Prostate gland (tissue), 2 donors: Measurements from ENCODE around the gene NCOR1. TPM values are rescaled to one million over a fixed set of nuclear protein-coding genes. Genes with fewer than 3 reads are reported as not detected.

ENCODE experiments used
- DNase-seq: peaks from one replicate; pipeline ENCODE4 v3.0.0-alpha.2; 2019; ENCODE audit warnings: low spot score
- H3K27ac ChIP-seq, 2 donors: fragments of 200-600 bp; sonication (generic); 2 replicates each; pipeline ENCODE4 v1.5.1; 2017 to 2019
- H3K27me3 ChIP-seq: fragments of 200-600 bp; sonication (generic); replicated peaks from 2 replicates; pipeline ENCODE4 v1.5.1; 2019; ENCODE audit not compliant: insufficient read depth
- H3K36me3 ChIP-seq, 2 donors: fragments of 200-600 bp; sonication (generic); 1 replicate in 1 of 2; 2 replicates in 1 of 2; pipeline versions ENCODE4 v1.5.1 to v1.8.1; 2017 to 2019
- H3K4me1 ChIP-seq: fragments of 200-600 bp; sonication (generic); replicated peaks from 2 replicates; pipeline ENCODE4 v1.5.1; 2019
- H3K4me3 ChIP-seq, 2 donors: fragments of 200-600 bp; sonication (generic); 2 replicates each; pipeline ENCODE4 v1.5.1; 2017 to 2019
- H3K9me3 ChIP-seq: fragments of 200-600 bp; sonication (generic); 2 replicates; pipeline ENCODE4 v1.5.1; 2017
- POLR2A ChIP-seq: fragments of 450-650 bp; IDR thresholded peaks from one replicate; pipeline ENCODE4 v1.6.1; 2016; ENCODE audit warnings: antibody characterized with exemption, mild to moderate bottlenecking
- POLR2AphosphoS5 ChIP-seq: sonication (generic); formaldehyde crosslinking; IDR thresholded peaks from one replicate; pipeline ENCODE4 v1.6.1; 2017; ENCODE audit warnings: antibody characterized with exemption
- WGBS: methylation state at CpG from one replicate; pipeline ENCODE4 v1.1.5; 2018; 5-methylcytosine and 5-hydroxymethylcytosine counted together
- intact Hi-C: fragments of 100-400 bp; cut with DNase I; formaldehyde crosslinking; loops from one replicate; pipeline ENCODE4 v1.14.2; 2022
- total RNA-seq, 2 donors: library from RNA; depleted of rRNA; stranded (reverse); fragments of >200 nt; gene quantifications; one replicate each; pipeline ENCODE4 v1.1.0, GENCODE V29; 2016
- TF ChIP-seq, protein P1 (sequence below), 4 experiments: fragments of 200-600 bp in 2 of 4; fragments of 450-650 bp in 2 of 4; sonication (generic) in 2 of 4; IDR thresholded peaks; 1 replicate in 3 of 4; 2 replicates in 1 of 4; pipeline ENCODE4 v1.5.1; 2016 to 2019; ENCODE audit warnings: antibody characterized with exemption in 4 of 4, mild to moderate bottlenecking in 2 of 4, moderate library complexity in 2 of 4

Gene NCOR1
- total RNA-seq, 2 donors from 2014 or later, result 123 to 209 TPM

GRCh38 chr17:16108386-16108785 is 106.9 kb downstream of the NCOR1 start:
- Histone ChIP-seq H3K4me3 (no peak overlapping the region), H3K4me1 (no peaks in the 10 kb centered on the region), H3K9me3 (no peaks in the 10 kb centered on the region), H3K36me3 (peaks cover 0 to 3% of the 10 kb centered on the region in 2 donors), H3K27ac (peak overlapping the region; percentile 12 to 37), H3K27me3 (no peaks in the 10 kb centered on the region)
- 61% methylated on average over 1 of the region's 1 CpG for WGBS
- DNase-seq, result peak; percentile 29
- intact Hi-C loops, result no loop called here
- TF ChIP-seq, protein P1, sequence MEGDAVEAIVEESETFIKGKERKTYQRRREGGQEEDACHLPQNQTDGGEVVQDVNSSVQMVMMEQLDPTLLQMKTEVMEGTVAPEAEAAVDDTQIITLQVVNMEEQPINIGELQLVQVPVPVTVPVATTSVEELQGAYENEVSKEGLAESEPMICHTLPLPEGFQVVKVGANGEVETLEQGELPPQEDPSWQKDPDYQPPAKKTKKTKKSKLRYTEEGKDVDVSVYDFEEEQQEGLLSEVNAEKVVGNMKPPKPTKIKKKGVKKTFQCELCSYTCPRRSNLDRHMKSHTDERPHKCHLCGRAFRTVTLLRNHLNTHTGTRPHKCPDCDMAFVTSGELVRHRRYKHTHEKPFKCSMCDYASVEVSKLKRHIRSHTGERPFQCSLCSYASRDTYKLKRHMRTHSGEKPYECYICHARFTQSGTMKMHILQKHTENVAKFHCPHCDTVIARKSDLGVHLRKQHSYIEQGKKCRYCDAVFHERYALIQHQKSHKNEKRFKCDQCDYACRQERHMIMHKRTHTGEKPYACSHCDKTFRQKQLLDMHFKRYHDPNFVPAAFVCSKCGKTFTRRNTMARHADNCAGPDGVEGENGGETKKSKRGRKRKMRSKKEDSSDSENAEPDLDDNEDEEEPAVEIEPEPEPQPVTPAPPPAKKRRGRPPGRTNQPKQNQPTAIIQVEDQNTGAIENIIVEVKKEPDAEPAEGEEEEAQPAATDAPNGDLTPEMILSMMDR (IDR thresholded peaks at IDR 0.05), result no peak
- TF ChIP-seq POLR2A, result no peak
- peak; percentile 83 for TF ChIP-seq POLR2AphosphoS5

DNA sequence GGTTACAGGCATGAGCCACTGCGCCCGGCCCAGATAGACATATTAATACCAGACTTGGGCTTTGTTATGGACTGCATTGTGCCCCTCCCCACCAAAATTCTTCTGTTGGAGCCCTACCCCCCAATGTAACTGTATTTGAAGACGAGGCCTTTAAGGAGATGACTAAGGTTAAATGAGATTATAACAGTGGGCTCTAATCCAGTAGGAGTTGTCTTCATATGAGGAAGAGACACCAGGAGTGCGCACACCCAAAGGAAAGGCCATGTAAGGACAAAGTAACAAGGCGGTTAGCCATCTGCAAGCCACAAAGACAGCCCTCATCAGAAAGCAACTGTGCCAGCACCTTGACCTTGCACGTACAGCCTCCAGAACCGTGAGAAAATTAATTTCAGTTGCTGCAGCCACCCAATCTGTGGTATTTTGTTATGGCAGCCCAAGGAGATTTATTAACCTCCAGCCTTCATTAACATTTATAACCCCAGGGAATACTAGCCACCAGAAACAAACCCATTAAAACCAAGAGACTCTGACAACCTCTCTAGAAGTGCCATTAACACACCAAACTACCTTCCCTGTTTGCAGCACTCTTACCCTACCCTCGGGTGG is 108.1 kb downstream of the NCOR1 start:
- Histone ChIP-seq H3K27me3 (no peaks in the 10 kb centered on the region), H3K36me3 (peaks cover 0 to 3% of the 10 kb centered on the region in 2 donors), H3K9me3 (no peaks in the 10 kb centered on the region), H3K4me1 (no peaks in the 10 kb centered on the region), H3K27ac (no peak overlapping the region), H3K4me3 (no peak overlapping the region)
- DNase-seq, result no peak
- WGBS, result 90% methylated on average over 8 of the region's 8 CpGs
- TF ChIP-seq POLR2A (no peak), POLR2AphosphoS5 (no peak)
- TF ChIP-seq, protein P1 (IDR thresholded peaks at IDR 0.05), result no peak
- intact Hi-C loops, result no loop called here

DNA sequence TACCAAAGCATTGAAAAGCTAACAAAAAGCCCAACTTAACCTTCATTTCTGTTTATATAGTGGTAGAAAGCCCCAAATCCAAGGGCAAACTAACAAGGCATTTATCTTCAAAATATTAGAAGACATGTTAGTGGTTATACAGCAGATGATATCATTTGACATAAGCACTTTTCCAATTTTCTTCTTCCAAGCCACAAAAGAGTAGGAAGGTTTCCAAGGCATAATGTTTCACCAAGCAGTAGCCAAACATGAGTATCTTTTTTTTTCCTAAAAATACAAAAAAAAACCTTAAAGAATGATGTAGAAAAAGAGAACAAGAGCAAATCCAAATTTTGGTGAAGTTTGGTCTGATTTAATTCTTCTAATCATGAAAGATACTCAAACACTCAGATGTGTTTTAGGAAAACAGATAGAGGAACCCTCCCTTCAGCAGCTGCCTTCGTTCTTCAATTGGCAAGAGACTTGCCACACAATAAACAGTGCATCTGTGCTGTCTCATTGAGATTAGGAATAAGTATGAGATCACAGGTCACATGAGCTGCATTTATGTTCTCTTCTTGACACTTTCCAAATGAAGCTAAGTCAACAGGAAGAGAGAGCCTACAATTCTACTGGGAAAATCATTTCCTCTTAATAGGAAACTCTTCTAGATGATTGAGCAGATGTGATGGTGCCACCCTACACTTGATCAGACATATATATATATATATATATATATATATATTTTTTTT is 109.0 kb downstream of the NCOR1 start:
- Histone ChIP-seq H3K36me3 (peaks cover 0 to 3% of the 10 kb centered on the region in 2 donors), H3K27me3 (no peaks in the 10 kb centered on the region), H3K27ac (peak overlapping the region in 1 of 2 donors; percentile 18)

DNA sequence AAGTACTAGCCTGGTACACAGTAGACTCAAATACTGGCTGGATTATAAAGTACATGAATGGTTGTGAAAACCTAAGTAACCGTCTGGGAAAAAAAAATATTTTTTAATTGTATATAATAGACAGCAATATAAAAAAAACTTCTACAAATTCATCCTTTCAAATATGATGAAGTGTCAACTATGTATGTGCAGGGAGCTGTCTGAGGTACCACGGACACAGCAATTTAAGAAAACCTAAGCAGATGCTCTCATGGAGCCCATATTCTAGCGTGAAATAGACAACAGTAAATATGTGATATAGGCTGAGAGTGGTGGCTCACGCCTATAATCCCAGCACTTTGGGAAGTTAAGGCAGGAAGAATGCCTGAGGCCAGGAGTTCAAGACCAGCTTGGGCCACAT is 111.1 kb downstream of the NCOR1 start:
- Histone ChIP-seq H3K27ac (no peak overlapping the region), H3K27me3 (no peaks in the 10 kb centered on the region), H3K4me1 (no peaks in the 10 kb centered on the region), H3K4me3 (no peak overlapping the region), H3K9me3 (no peaks in the 10 kb centered on the region), H3K36me3 (peaks cover 0 to 3% of the 10 kb centered on the region in 2 donors)
- TF ChIP-seq POLR2A, result no peak
- TF ChIP-seq, protein P1 (IDR thresholded peaks at IDR 0.05), result no peak
- TF ChIP-seq POLR2AphosphoS5, result no peak
- intact Hi-C loops, result no loop called here
- WGBS, result 83% methylated on average over 4 of the region's 4 CpGs
- DNase-seq, result no peak

More for the DNA sequence above, 109.0 kb downstream of the NCOR1 start:
- Histone ChIP-seq H3K4me3 (no peak overlapping the region), H3K9me3 (no peaks in the 10 kb centered on the region), H3K4me1 (no peaks in the 10 kb centered on the region)
- DNase-seq, result no peak
- intact Hi-C loops, result no loop called here
- 47% methylated on average over 1 of the region's 1 CpG for WGBS
- TF ChIP-seq, protein P1 (IDR thresholded peaks at IDR 0.05), result no peak
- peak; percentile 16 for TF ChIP-seq POLR2AphosphoS5
- no peak for TF ChIP-seq POLR2A

GRCh38 chr17:16101440-16101839 is 113.9 kb downstream of the NCOR1 start:
- peaks cover 0 to 6% of the 10 kb centered on the region in 2 donors for H3K36me3 ChIP-seq
- intact Hi-C loops, result no loop called here
- no peaks in the 10 kb centered on the region for H3K4me1 ChIP-seq
- 94% methylated on average over 6 of the region's 6 CpGs for WGBS
- H3K4me3 ChIP-seq, result no peak overlapping the region
- DNase-seq, result no peak
- H3K9me3 ChIP-seq, result no peaks in the 10 kb centered on the region
- no peaks in the 10 kb centered on the region for H3K27me3 ChIP-seq
- H3K27ac ChIP-seq, result no peak overlapping the region
- TF ChIP-seq POLR2A (no peak), POLR2AphosphoS5 (no peak)
- TF ChIP-seq, protein P1 (IDR thresholded peaks at IDR 0.05), result no peak
